HepG2 (cell line): Measurements from ENCODE around the gene ULK3. TPM values are rescaled to one million over a fixed set of nuclear protein-coding genes. Genes with fewer than 3 reads are reported as not detected.
A peak's percentile ranks its signal among the peaks of the same experiment; 100 is the strongest.

Source experiments
- NFKBIZ ChIP-seq: IDR thresholded peaks from 2 replicates; pipeline ENCODE4 v1.6.1; 2018; ENCODE audit warnings: missing genetic modification reagents, missing compliant biosample characterization
- PRPF4 ChIP-seq: fragments of 200-400 bp; formaldehyde crosslinking; IDR thresholded peaks from 2 replicates; pipeline ENCODE4 v1.6.1; 2016; ENCODE audit warnings: low read length, low read depth; ENCODE audit not compliant: poor library complexity, severe bottlenecking
- REPIN1 ChIP-seq: sonication (generic); formaldehyde crosslinking; IDR thresholded peaks from 2 replicates; pipeline ENCODE4 v1.8.0; 2022; ENCODE audit warnings: missing genetic modification reagents, low read depth, mild to moderate bottlenecking, borderline replicate concordance
- SALL2 ChIP-seq: sonication (generic); formaldehyde crosslinking; IDR thresholded peaks from 2 replicates; pipeline ENCODE4 v1.8.1; 2023; ENCODE audit warnings: mild to moderate bottlenecking, missing genetic modification reagents, inconsistent platforms
- TCF7 ChIP-seq: sonication (generic); IDR thresholded peaks from 2 replicates; pipeline ENCODE4 v1.6.1; 2016; ENCODE audit warnings: antibody characterized with exemption, low read depth
- ZBTB1 ChIP-seq: sonication (generic); formaldehyde crosslinking; IDR thresholded peaks from 2 replicates; pipeline ENCODE4 v1.4.0; 2020; ENCODE audit warnings: missing genetic modification reagents, borderline replicate concordance
- ZEB1 ChIP-seq: IDR thresholded peaks from 2 replicates; pipeline ENCODE4 v1.6.1; 2012; ENCODE audit warnings: mild to moderate bottlenecking, low read depth, inconsistent platforms; ENCODE audit not compliant: insufficient replicate concordance
- ZNF160 ChIP-seq: sonication (generic); formaldehyde crosslinking; IDR thresholded peaks from 2 replicates; pipeline ENCODE4 v1.8.0; 2022; ENCODE audit warnings: mild to moderate bottlenecking, inconsistent platforms, missing genetic modification reagents
- ZNF260 ChIP-seq: sonication (generic); formaldehyde crosslinking; IDR thresholded peaks from 2 replicates; pipeline ENCODE4 v1.4.0; 2020; ENCODE audit warnings: missing genetic modification reagents, low read depth, mild to moderate bottlenecking, borderline replicate concordance
- ZNF430 ChIP-seq: sonication (generic); formaldehyde crosslinking; IDR thresholded peaks from 2 replicates; pipeline ENCODE4 v1.9.0; 2021; ENCODE audit warnings: mild to moderate bottlenecking, missing genetic modification reagents
- ZNF790 ChIP-seq: sonication (generic); formaldehyde crosslinking; IDR thresholded peaks from 2 replicates; pipeline ENCODE4 v1.8.0; 2022; ENCODE audit warnings: missing genetic modification reagents, mild to moderate bottlenecking, borderline replicate concordance
- polyA plus RNA-seq, 8 experiments: library from polyadenylated mRNA; depleted of rRNA in 3 of 8; stranded (reverse) in 7 of 8; unstranded in 1 of 8; fragments of >200 nt; fragmentation: Illumina TruSeq in 4 of 8; extraction: Trizol in 4 of 8; gene quantifications; 2 replicates each; pipeline versions ENCODE4 v1.2.1 to v1.2.3, GENCODE V29; 2011 to 2016; ENCODE audit warnings: low read depth in 4 of 8, missing spikeins in 1 of 8, mixed read lengths in 1 of 8; ENCODE audit not compliant: insufficient read depth in 1 of 8
- total RNA-seq, 5 experiments: library from RNA; depleted of rRNA; stranded (reverse); fragments of >200 nt; fragmentation: Illumina TruSeq; extraction: Trizol; gene quantifications; 2 replicates each; pipeline ENCODE4 v1.2.3, GENCODE V29; 2016; ENCODE audit warnings: low read depth in 1 of 5
- TF ChIP-seq, protein P1 (sequence below): sonication (generic); formaldehyde crosslinking; IDR thresholded peaks from 2 replicates; pipeline ENCODE4 v1.5.0; 2020; ENCODE audit warnings: mild to moderate bottlenecking, missing genetic modification reagents
- TF ChIP-seq, protein P2 (sequence below): sonication (generic); formaldehyde crosslinking; IDR thresholded peaks from 2 replicates; pipeline ENCODE4 v1.5.1; 2020; ENCODE audit warnings: missing genetic modification reagents, mild to moderate bottlenecking, borderline replicate concordance
- TF ChIP-seq, protein P3 (sequence below): sonication (generic); formaldehyde crosslinking; IDR thresholded peaks from 2 replicates; pipeline ENCODE4 v1.5.0; 2020; ENCODE audit warnings: missing genetic modification reagents
- TF ChIP-seq, protein P4 (sequence below): IDR thresholded peaks from 2 replicates; pipeline ENCODE4 v1.6.1; 2016; ENCODE audit warnings: low read depth, missing genetic modification reagents, missing compliant biosample characterization
- TF ChIP-seq, protein P5 (sequence below): sonication (generic); formaldehyde crosslinking; IDR thresholded peaks from 2 replicates; pipeline ENCODE4 v1.4.0; 2020; ENCODE audit warnings: mild to moderate bottlenecking, missing genetic modification reagents

The ULK3 gene
- total and polyA plus RNA-seq, 2 of the 13 experiments (the other 11 are each of a cell fraction or from before 2014, with no cell fraction given) = 15.2 to 23.7 TPM

DNA sequence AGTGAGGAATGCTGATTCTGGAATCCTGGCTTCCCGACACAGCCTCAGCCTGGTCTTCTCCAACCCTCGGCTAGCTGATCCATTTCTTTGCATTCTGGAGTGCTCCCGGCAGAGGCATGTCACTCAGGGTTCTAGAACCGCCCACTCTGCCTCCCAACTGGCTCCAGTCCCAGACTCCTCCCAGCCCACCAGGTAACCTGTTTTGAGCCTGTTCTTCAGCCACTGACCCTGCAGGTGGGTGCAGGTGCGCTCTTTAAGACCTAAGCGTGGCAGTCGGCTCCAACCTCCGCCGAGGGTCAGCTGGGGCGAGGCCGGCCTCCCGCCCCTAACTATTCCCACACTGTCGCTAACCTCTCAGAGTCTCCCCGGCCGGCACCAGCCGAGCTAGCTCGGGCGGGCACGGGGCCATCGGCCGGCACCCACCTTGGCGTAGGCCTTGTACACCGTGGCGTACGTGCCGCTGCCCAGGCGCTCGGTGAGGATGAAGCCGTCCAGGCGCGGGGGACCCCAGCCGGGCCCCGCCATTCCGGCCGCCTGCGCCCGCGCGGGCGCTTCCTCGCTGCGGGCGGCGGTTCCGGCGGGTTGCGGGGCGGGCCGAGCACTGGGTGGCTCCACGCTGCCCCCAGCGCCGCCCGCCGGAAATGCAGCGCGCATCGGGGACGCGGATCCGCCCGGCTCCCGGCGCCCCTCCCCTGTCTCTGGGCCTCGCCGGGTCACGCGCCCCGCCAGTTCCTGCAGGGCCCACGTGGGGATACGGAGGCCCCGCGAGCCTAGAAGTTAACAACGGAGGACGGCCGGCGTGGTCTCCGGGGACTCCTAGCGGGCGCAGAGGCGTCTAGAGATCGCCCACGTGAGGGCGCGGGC, at the start of gene ULK3 (continued):
- TF ChIP-seq ZEB1 = peak; percentile 97
- TF ChIP-seq ZNF790 (CRISPR knock-in tag) = no peak
- TF ChIP-seq, protein P1, sequence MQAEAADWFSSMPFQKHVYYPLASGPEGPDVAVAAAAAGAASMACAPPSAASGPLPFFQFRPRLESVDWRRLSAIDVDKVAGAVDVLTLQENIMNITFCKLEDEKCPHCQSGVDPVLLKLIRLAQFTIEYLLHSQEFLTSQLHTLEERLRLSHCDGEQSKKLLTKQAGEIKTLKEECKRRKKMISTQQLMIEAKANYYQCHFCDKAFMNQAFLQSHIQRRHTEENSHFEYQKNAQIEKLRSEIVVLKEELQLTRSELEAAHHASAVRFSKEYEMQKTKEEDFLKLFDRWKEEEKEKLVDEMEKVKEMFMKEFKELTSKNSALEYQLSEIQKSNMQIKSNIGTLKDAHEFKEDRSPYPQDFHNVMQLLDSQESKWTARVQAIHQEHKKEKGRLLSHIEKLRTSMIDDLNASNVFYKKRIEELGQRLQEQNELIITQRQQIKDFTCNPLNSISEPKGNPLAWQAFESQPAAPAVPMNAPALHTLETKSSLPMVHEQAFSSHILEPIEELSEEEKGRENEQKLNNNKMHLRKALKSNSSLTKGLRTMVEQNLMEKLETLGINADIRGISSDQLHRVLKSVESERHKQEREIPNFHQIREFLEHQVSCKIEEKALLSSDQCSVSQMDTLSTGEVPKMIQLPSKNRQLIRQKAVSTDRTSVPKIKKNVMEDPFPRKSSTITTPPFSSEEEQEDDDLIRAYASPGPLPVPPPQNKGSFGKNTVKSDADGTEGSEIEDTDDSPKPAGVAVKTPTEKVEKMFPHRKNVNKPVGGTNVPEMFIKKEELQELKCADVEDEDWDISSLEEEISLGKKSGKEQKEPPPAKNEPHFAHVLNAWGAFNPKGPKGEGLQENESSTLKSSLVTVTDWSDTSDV = no peak; the same call in 1 of the 2 replicates
- TF ChIP-seq TCF7 = no peak
- TF ChIP-seq ZBTB1 (CRISPR knock-in tag) = no peak
- no peak for TF ChIP-seq PRPF4
- no peak for TF ChIP-seq ZNF260 (CRISPR knock-in tag)
- TF ChIP-seq, protein P2, sequence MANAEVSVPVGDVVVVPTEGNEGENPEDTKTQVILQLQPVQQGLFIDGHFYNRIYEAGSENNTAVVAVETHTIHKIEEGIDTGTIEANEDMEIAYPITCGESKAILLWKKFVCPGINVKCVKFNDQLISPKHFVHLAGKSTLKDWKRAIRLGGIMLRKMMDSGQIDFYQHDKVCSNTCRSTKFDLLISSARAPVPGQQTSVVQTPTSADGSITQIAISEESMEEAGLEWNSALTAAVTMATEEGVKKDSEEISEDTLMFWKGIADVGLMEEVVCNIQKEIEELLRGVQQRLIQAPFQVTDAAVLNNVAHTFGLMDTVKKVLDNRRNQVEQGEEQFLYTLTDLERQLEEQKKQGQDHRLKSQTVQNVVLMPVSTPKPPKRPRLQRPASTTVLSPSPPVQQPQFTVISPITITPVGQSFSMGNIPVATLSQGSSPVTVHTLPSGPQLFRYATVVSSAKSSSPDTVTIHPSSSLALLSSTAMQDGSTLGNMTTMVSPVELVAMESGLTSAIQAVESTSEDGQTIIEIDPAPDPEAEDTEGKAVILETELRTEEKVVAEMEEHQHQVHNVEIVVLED (CRISPR knock-in tag) = peak; percentile 49; the same call in 1 of the 2 replicates
- no peak for TF ChIP-seq SALL2 (CRISPR knock-in tag)
- no peak for TF ChIP-seq ZNF160 (CRISPR knock-in tag)
- 0 out of 2 replicates have a peak, but pooled peaks have one; percentile 24 for TF ChIP-seq NFKBIZ (CRISPR knock-in tag)
- TF ChIP-seq, protein P3, sequence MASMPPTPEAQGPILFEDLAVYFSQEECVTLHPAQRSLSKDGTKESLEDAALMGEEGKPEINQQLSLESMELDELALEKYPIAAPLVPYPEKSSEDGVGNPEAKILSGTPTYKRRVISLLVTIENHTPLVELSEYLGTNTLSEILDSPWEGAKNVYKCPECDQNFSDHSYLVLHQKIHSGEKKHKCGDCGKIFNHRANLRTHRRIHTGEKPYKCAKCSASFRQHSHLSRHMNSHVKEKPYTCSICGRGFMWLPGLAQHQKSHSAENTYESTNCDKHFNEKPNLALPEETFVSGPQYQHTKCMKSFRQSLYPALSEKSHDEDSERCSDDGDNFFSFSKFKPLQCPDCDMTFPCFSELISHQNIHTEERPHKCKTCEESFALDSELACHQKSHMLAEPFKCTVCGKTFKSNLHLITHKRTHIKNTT (CRISPR knock-in tag) = no peak
- TF ChIP-seq, protein P4, sequence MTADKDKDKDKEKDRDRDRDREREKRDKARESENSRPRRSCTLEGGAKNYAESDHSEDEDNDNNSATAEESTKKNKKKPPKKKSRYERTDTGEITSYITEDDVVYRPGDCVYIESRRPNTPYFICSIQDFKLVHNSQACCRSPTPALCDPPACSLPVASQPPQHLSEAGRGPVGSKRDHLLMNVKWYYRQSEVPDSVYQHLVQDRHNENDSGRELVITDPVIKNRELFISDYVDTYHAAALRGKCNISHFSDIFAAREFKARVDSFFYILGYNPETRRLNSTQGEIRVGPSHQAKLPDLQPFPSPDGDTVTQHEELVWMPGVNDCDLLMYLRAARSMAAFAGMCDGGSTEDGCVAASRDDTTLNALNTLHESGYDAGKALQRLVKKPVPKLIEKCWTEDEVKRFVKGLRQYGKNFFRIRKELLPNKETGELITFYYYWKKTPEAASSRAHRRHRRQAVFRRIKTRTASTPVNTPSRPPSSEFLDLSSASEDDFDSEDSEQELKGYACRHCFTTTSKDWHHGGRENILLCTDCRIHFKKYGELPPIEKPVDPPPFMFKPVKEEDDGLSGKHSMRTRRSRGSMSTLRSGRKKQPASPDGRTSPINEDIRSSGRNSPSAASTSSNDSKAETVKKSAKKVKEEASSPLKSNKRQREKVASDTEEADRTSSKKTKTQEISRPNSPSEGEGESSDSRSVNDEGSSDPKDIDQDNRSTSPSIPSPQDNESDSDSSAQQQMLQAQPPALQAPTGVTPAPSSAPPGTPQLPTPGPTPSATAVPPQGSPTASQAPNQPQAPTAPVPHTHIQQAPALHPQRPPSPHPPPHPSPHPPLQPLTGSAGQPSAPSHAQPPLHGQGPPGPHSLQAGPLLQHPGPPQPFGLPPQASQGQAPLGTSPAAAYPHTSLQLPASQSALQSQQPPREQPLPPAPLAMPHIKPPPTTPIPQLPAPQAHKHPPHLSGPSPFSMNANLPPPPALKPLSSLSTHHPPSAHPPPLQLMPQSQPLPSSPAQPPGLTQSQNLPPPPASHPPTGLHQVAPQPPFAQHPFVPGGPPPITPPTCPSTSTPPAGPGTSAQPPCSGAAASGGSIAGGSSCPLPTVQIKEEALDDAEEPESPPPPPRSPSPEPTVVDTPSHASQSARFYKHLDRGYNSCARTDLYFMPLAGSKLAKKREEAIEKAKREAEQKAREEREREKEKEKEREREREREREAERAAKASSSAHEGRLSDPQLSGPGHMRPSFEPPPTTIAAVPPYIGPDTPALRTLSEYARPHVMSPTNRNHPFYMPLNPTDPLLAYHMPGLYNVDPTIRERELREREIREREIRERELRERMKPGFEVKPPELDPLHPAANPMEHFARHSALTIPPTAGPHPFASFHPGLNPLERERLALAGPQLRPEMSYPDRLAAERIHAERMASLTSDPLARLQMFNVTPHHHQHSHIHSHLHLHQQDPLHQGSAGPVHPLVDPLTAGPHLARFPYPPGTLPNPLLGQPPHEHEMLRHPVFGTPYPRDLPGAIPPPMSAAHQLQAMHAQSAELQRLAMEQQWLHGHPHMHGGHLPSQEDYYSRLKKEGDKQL (CRISPR knock-in tag) = no peak
- TF ChIP-seq ZNF430 (CRISPR knock-in tag) = peak; percentile 13; the same call in 1 of the 2 replicates
- peak; percentile 20; the same call in 1 of the 2 replicates for TF ChIP-seq REPIN1 (CRISPR knock-in tag)
- TF ChIP-seq, protein P5, sequence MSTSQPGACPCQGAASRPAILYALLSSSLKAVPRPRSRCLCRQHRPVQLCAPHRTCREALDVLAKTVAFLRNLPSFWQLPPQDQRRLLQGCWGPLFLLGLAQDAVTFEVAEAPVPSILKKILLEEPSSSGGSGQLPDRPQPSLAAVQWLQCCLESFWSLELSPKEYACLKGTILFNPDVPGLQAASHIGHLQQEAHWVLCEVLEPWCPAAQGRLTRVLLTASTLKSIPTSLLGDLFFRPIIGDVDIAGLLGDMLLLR (CRISPR knock-in tag) = peak; percentile 53
